ENCODE data around the gene CDC16. TPM values are rescaled to one million over a fixed set of nuclear protein-coding genes. Genes with fewer than 3 reads are reported as not detected.
A peak's percentile ranks its signal among the peaks of the same experiment; 100 is the strongest.
"Not testable (repeated sequence)": the region's sequence is repeated elsewhere in the genome, so short reads cannot be mapped to it uniquely, and the experiment has no call there.

The CDC16 gene
- total and polyA plus RNA-seq, 2 donors: 45.5 to 125 TPM

- H3K27me3 ChIP-seq (ENCODE audit: control insufficient read depth in 2 of 2, insufficient read depth in 1 of 2, low read length in 1 of 2): no peaks in the 10 kb centered on the region
- no peak overlapping the region for H3K27ac ChIP-seq (ENCODE audit: low read depth in 1 of 2, low read length in 1 of 2)
- DNase-seq (ENCODE audit: low read depth in 6 of 9, low spot score in 9 of 9): no peak
- WGBS: 90% methylated on average over 3 of the region's 3 CpGs
- peaks cover 10 to 42% of the 10 kb centered on the region in 2 donors for H3K4me1 ChIP-seq (ENCODE audit: control insufficient read depth in 2 of 2, insufficient read depth in 2 of 2, low read length in 2 of 2)
- peaks cover 62 to 96% of the 10 kb centered on the region in 2 donors for H3K36me3 ChIP-seq (ENCODE audit: control insufficient read depth in 2 of 2, insufficient read depth in 2 of 2, low read length in 1 of 2)
- H3K9me3 ChIP-seq (ENCODE audit: control insufficient read depth in 2 of 2, insufficient read depth in 1 of 2, low read length in 1 of 2): no peaks in the 10 kb centered on the region
- H3K4me3 ChIP-seq (ENCODE audit: low read length in 2 of 2): no peak overlapping the region
These were observed 26.8 kb downstream of the CDC16 start for GRCh38 chr13:114261328-114261965.

- Histone ChIP-seq H3K4me3 (ENCODE audit: low read length in 2 of 2) (no peak overlapping the region), H3K27me3 (ENCODE audit: control insufficient read depth in 2 of 2, insufficient read depth in 1 of 2, low read length in 1 of 2) (no peaks in the 10 kb centered on the region), H3K36me3 (ENCODE audit: control insufficient read depth in 2 of 2, insufficient read depth in 2 of 2, low read length in 1 of 2) (peaks cover 66 to 93% of the 10 kb centered on the region in 2 donors), H3K27ac (ENCODE audit: low read depth in 1 of 2, low read length in 1 of 2) (peak overlapping the region in 1 of 2 donors; percentile 73), H3K4me1 (ENCODE audit: control insufficient read depth in 2 of 2, insufficient read depth in 2 of 2, low read length in 2 of 2) (peaks cover 10 to 42% of the 10 kb centered on the region in 2 donors), H3K9me3 (ENCODE audit: control insufficient read depth in 2 of 2, insufficient read depth in 1 of 2, low read length in 1 of 2) (no peaks in the 10 kb centered on the region)
- DNase-seq (ENCODE audit: low read depth in 6 of 9, low spot score in 9 of 9): peak in 6 of 9 donors; percentile 16 to 81 (median 42)
- 4% methylated on average over 5 of the region's 5 CpGs for WGBS
These were observed 28.9 kb downstream of the CDC16 start for GRCh38 chr13:114263578-114263977.

DNA sequence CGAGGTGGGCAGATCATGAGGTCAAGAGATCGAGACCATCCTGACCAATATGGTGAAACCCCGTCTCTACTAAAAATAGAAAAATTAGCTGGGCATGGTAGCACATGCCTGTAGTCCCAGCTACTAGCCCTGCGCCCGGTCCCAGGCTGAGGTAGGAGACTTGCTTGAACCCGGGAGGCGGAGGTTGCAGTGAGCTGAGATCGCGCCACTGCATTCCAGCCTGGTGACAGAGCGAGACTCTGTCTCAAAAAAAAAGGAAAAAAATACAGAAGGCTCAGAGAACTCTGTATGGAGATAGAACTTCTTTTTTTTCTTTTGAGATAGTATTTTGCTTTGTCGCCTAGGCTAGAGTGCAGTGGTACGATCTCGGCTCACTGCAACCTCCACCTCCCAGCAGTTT, 29.6 kb downstream of the CDC16 start:
- H3K27ac ChIP-seq (ENCODE audit: low read depth in 1 of 2, low read length in 1 of 2); H3K4me3 ChIP-seq (ENCODE audit: low read length in 2 of 2); H3K9me3 ChIP-seq (ENCODE audit: control insufficient read depth in 2 of 2, insufficient read depth in 1 of 2, low read length in 1 of 2); DNase-seq (ENCODE audit: low read depth in 6 of 9, low spot score in 9 of 9); H3K27me3 ChIP-seq (ENCODE audit: control insufficient read depth in 2 of 2, insufficient read depth in 1 of 2, low read length in 1 of 2): not testable (repeated sequence)
- 96% methylated on average over 13 of the region's 13 CpGs for WGBS
- Histone ChIP-seq H3K36me3 (ENCODE audit: control insufficient read depth in 2 of 2, insufficient read depth in 2 of 2, low read length in 1 of 2) (peaks cover 72 to 93% of the 10 kb centered on the region in 2 donors), H3K4me1 (ENCODE audit: control insufficient read depth in 2 of 2, insufficient read depth in 2 of 2, low read length in 2 of 2) (peaks cover 10 to 42% of the 10 kb centered on the region in 2 donors)

- Histone ChIP-seq H3K4me3 (ENCODE audit: low read length in 2 of 2) (no peak overlapping the region), H3K36me3 (ENCODE audit: control insufficient read depth in 2 of 2, insufficient read depth in 2 of 2, low read length in 1 of 2) (peaks cover 69 to 91% of the 10 kb centered on the region in 2 donors), H3K4me1 (ENCODE audit: control insufficient read depth in 2 of 2, insufficient read depth in 2 of 2, low read length in 2 of 2) (peaks cover 10 to 37% of the 10 kb centered on the region in 2 donors), H3K9me3 (ENCODE audit: control insufficient read depth in 2 of 2, insufficient read depth in 1 of 2, low read length in 1 of 2) (no peaks in the 10 kb centered on the region), H3K27me3 (ENCODE audit: control insufficient read depth in 2 of 2, insufficient read depth in 1 of 2, low read length in 1 of 2) (no peaks in the 10 kb centered on the region), H3K27ac (ENCODE audit: low read depth in 1 of 2, low read length in 1 of 2) (no peak overlapping the region)
- no peak for DNase-seq (ENCODE audit: low read depth in 6 of 9, low spot score in 9 of 9)
- WGBS: 98% methylated on average over 8 of the region's 8 CpGs
These were observed 30.4 kb downstream of the CDC16 start for GRCh38 chr13:114264886-114265611.

DNA sequence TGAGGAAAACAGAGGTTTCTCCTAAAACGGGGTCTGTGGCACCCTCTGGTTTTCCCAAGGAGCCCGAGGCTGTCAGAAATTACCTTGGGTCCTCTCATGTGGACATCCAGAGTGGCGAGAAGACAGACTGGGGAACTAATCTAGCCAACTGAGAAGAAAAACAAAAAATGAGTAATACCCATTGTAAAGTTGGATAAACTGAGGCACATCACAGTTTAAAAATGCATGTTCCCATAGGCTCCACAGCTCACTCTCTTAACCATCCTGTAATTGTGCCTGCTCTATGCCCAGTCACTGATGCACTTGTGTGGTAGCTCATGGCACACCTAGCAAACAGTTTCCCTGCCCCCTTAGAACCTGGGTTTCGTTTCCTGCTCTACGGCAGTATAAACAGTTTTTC, 31.5 kb downstream of the CDC16 start:
- 99% methylated on average over 5 of the region's 5 CpGs for WGBS
- DNase-seq (ENCODE audit: low read depth in 6 of 9, low spot score in 9 of 9): no peak

DNA sequence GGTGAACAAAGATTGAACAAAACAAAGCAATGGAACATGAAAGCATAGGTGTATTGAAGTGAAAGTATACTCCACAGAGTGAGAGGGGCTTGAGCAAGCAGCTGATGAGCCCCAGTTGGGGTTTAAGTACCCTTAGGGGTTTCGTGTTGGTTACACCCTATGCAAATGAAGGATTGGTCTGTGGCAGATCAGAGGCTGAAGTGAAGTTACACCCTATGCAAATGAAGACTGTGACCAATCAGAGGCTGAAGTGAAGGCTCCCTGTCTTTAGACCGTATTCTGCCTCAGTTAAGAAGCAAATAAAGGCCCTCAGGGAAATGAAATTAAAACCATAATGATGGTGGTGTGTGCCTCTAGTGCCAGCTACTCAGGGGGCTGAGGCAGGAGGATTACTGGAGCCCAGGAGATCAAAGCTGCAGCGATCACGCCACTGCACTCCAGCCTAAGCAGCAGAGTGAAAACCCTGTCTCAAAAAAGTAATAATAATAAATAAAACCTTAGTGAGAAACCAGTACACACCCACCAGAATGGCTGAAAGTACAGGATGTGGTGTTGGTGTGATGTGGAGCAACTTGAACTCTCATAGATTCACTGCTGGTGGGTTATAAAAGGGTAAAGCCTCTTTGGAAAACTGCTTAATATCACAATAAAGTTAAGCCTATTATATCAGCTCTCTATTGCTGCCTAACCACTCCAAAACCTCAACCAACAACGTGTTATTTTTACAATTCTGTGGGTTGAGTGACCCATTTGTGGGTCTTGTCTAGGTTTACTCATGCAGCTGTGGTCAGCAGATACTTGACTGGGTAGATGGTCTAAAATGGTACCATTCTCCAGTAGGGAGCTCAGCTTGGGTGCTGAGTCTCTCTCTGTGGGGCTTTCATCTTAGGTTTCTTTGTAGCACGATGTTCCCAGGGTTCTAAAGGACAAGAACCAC, 33.9 kb downstream of the CDC16 start:
- Histone ChIP-seq H3K4me3 (ENCODE audit: low read length in 2 of 2) (no peak overlapping the region), H3K36me3 (ENCODE audit: control insufficient read depth in 2 of 2, insufficient read depth in 2 of 2, low read length in 1 of 2) (peaks cover 63 to 80% of the 10 kb centered on the region in 2 donors), H3K27me3 (ENCODE audit: control insufficient read depth in 2 of 2, insufficient read depth in 1 of 2, low read length in 1 of 2) (no peaks in the 10 kb centered on the region), H3K27ac (ENCODE audit: low read depth in 1 of 2, low read length in 1 of 2) (no peak overlapping the region), H3K9me3 (ENCODE audit: control insufficient read depth in 2 of 2, insufficient read depth in 1 of 2, low read length in 1 of 2) (no peaks in the 10 kb centered on the region), H3K4me1 (ENCODE audit: control insufficient read depth in 2 of 2, insufficient read depth in 2 of 2, low read length in 2 of 2) (peaks cover 2 to 10% of the 10 kb centered on the region in 2 donors)
- WGBS: 96% methylated on average over 6 of the region's 6 CpGs
- DNase-seq (ENCODE audit: low read depth in 6 of 9, low spot score in 9 of 9): no peak

More for the DNA sequence above, 31.5 kb downstream of the CDC16 start:
- H3K4me3 ChIP-seq (ENCODE audit: low read length in 2 of 2): no peak overlapping the region
- no peak overlapping the region for H3K27ac ChIP-seq (ENCODE audit: low read depth in 1 of 2, low read length in 1 of 2)
- H3K9me3 ChIP-seq (ENCODE audit: control insufficient read depth in 2 of 2, insufficient read depth in 1 of 2, low read length in 1 of 2): no peaks in the 10 kb centered on the region
- H3K36me3 ChIP-seq (ENCODE audit: control insufficient read depth in 2 of 2, insufficient read depth in 2 of 2, low read length in 1 of 2): peaks cover 68 to 86% of the 10 kb centered on the region in 2 donors
- peaks cover 10 to 27% of the 10 kb centered on the region in 2 donors for H3K4me1 ChIP-seq (ENCODE audit: control insufficient read depth in 2 of 2, insufficient read depth in 2 of 2, low read length in 2 of 2)
- no peaks in the 10 kb centered on the region for H3K27me3 ChIP-seq (ENCODE audit: control insufficient read depth in 2 of 2, insufficient read depth in 1 of 2, low read length in 1 of 2)

GRCh38 chr13:114269281-114269770, 34.6 kb downstream of the CDC16 start:
- Histone ChIP-seq H3K9me3 (ENCODE audit: control insufficient read depth in 2 of 2, insufficient read depth in 1 of 2, low read length in 1 of 2) (no peaks in the 10 kb centered on the region), H3K27me3 (ENCODE audit: control insufficient read depth in 2 of 2, insufficient read depth in 1 of 2, low read length in 1 of 2) (no peaks in the 10 kb centered on the region), H3K4me1 (ENCODE audit: control insufficient read depth in 2 of 2, insufficient read depth in 2 of 2, low read length in 2 of 2) (peaks cover 0 to 6% of the 10 kb centered on the region in 2 donors), H3K4me3 (ENCODE audit: low read length in 2 of 2) (no peak overlapping the region), H3K27ac (ENCODE audit: low read depth in 1 of 2, low read length in 1 of 2) (no peak overlapping the region), H3K36me3 (ENCODE audit: control insufficient read depth in 2 of 2, insufficient read depth in 2 of 2, low read length in 1 of 2) (peaks cover 65 to 81% of the 10 kb centered on the region in 2 donors)
- WGBS: 98% methylated on average over 4 of the region's 4 CpGs
- no peak for DNase-seq (ENCODE audit: low read depth in 6 of 9, low spot score in 9 of 9)

DNA sequence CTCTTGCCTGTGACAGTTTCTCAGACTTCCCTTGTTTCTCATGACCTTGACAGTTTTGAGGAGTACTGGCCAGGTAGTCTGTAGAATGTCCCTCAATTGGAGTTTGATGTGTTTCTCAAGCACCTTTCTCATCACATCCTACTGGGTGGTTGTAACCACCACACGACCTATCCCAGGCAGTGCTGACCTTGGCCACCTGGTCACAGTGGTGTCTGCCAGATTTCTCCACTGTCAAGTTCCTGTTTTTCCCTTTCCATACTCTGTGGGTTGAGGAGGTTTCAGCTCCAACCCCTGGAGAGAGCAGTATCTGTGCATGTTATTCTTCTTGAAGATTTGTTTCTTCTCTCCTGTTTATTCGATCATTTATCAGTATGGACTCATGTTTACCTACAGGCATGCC, 38.3 kb downstream of the CDC16 start:
- Histone ChIP-seq H3K27me3 (ENCODE audit: control insufficient read depth in 2 of 2, insufficient read depth in 1 of 2, low read length in 1 of 2) (no peaks in the 10 kb centered on the region), H3K27ac (ENCODE audit: low read depth in 1 of 2, low read length in 1 of 2) (no peak overlapping the region), H3K9me3 (ENCODE audit: control insufficient read depth in 2 of 2, insufficient read depth in 1 of 2, low read length in 1 of 2) (no peaks in the 10 kb centered on the region), H3K4me3 (ENCODE audit: low read length in 2 of 2) (no peak overlapping the region), H3K36me3 (ENCODE audit: control insufficient read depth in 2 of 2, insufficient read depth in 2 of 2, low read length in 1 of 2) (peaks cover 58 to 74% of the 10 kb centered on the region in 2 donors), H3K4me1 (ENCODE audit: control insufficient read depth in 2 of 2, insufficient read depth in 2 of 2, low read length in 2 of 2) (no peaks in the 10 kb centered on the region)
- no peak for DNase-seq (ENCODE audit: low read depth in 6 of 9, low spot score in 9 of 9)
- WGBS: 92% methylated on average over 2 of the region's 2 CpGs

All from thymus (tissue), 11 donors.